NCI-H2171 treated with DMSO at 0.1 percent for 48 hours (cell line): ENCODE results near the gene ZNF544.
"Not testable (repeated sequence)": the region's sequence is repeated elsewhere in the genome, so short reads cannot be mapped to it uniquely, and the experiment has no call there.

ENCODE experiments used
- DNase-seq: peaks from one replicate; lab custom pipeline; 2025; lab: John Stamatoyannopoulos, UW

ZNF544 gene

DNA sequence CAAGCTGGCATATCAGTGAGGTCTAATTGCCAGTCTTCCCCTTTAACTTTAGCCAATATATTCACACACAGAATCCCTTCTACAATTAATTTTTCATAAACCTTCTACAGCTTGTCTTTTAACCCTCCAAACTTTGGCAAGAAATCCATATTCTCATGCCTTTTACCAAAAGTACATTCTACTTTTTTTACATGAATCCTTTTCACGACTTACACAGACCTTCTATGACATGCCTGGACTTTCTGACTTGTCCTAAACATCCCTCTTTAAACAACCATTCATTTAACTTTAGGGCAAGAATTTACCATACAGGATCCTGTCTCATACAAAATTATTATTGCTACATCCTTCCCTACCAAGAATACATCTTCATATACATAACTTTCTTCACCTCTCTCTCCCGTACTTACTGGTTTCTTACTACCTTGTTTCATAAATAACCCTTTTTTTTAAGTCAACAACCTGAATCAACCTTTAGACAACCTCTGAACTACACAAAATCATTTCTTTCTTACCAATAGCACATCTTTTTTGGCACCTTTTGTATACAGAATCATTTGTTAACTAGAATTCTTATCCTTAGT lies 23.5 kb downstream of the ZNF544 start:
- DNase-seq, result peak; percentile 22

DNA sequence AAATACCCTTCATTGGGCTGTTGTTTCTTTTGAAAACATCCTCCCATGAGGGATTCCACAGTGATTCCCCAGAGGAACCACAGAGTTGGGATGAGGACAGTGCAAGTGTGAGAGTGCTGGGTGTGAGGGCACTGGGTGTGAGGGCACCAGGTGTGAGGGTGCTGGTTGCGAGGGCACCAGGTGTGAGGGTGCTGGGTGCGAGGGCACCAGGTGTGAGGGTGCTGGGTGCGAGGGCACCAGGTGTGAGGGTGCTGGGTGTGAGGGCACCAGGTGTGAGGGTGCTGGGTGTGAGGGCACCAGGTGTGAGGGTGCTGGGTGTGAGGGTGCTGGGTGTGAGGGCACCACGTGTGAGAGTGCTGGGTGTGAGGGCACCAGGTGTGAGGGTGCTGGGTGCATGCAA lies 29.5 kb downstream of the ZNF544 start:
- DNase-seq, result not testable (repeated sequence)

DNA sequence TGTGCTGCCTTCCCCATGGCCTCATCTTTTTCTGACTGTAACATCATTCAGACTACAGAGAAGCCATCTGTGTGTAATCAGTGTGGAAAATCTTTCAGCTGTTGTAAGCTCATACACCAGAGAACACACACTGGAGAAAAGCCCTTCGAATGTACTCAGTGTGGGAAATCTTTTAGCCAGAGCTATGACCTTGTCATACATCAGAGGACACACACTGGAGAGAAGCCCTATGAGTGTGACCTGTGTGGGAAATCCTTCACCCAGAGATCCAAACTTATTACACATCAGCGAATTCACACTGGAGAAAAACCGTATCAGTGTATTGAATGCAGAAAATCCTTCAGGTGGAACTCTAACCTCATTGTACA lies 32.9 kb downstream of the ZNF544 start:
- no peak for DNase-seq

DNA sequence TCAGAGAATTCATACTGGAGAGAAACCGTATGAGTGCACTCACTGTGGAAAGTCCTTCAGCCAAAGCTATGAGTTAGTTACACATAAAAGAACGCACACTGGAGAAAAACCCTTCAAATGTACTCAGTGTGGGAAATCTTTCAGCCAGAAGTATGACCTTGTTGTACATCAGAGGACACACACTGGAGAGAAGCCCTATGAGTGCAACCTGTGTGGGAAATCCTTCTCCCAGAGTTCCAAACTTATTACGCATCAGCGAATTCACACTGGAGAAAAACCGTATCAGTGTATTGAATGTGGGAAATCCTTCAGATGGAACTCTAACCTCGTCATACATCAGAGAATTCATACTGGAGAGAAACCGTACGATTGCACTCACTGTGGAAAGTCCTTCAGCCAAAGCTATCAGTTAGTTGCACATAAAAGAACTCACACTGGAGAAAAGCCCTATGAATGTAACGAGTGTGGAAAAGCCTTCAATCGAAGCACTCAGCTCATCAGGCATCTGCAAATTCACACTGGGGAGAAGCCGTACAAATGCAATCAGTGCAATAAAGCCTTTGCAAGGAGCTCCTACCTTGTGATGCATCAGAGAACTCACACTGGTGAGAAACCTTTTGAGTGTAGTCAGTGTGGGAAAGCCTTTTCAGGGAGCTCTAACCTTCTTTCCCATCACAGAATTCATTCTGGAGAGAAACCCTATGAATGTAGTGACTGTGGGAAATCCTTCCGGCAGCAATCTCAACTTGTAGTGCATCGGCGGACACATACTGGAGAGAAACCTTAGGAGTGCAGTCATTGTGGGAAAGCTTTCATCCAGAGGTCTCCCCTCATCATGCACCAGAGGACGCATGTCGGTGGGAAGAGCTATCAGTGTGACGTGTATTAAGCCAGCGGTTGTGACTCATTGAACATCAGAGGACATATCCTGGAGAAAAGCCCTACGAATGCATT lies 33.5 kb downstream of the ZNF544 start:
- DNase-seq, result peak; percentile 5

GRCh38 chr19:58262922-58263296 lies 34.2 kb downstream of the ZNF544 start:
- DNase-seq, result no peak

GRCh38 chr19:58265100-58265499 lies 36.4 kb downstream of the ZNF544 start:
- DNase-seq, result no peak

DNA sequence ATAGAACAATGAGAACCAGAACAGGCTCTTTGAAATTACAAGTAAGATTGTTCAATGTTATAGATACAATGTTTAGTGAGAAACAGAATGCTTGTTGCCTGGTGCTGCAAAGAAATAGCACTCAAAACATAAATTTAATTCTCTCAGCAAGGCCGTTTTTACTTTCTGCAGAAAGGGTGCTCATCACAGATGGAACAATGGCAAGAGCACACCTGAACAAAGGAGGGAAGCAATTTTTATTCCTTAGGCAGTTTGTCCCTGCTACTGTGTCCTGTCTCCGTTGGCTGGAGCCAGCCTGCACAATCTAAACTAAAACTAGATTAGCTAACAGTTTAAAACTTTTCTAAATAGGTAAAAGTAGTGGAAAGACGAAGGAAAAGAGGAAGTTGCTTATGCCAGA lies 39.6 kb downstream of the ZNF544 start:
- DNase-seq, result no peak

DNA sequence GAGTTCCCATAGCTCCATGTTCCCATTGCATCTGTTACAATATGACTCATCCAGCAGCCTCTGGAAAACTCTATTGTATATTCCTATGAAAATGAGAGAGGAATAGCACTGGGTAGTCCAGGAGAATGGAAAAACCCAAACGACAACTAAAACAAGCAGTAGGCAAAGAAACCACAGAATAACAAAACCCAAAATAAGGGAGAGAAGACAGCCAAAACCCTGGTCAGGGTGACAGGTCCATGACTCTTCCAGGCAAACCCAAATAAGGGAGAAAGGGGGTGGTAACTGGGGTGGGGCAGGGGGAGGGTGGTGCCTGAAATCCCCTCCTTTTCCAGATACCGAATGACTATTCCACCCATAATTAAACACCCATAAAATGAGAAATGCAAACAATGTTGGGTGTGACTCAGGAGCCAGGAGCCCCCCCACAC lies 46.1 kb downstream of the ZNF544 start:
- no peak for DNase-seq

DNA sequence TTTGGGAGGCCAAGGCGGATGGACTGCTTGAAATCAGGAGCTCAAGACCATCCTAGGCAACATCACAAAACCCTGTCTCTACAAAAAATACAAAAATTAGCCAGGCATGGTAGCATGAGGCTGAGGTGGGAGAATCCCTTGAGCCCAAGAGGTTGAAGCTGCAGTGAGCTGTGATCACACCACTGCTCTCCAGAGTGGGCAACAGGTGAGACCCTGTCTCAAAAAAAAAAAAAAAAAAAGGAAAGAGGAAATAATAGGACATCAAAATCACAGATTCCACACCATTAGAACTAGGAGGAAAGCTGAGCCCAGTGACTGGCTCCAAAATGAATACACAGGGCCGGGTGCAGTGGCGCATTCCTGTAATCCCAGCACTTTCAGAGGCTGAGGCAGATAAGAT lies 46.9 kb downstream of the ZNF544 start:
- no peak for DNase-seq

GRCh38 chr19:58277197-58277596 lies 48.5 kb downstream of the ZNF544 start:
- DNase-seq, result no peak

GRCh38 chr19:58277748-58278540 lies 49.2 kb downstream of the ZNF544 start:
- DNase-seq, result no peak

DNA sequence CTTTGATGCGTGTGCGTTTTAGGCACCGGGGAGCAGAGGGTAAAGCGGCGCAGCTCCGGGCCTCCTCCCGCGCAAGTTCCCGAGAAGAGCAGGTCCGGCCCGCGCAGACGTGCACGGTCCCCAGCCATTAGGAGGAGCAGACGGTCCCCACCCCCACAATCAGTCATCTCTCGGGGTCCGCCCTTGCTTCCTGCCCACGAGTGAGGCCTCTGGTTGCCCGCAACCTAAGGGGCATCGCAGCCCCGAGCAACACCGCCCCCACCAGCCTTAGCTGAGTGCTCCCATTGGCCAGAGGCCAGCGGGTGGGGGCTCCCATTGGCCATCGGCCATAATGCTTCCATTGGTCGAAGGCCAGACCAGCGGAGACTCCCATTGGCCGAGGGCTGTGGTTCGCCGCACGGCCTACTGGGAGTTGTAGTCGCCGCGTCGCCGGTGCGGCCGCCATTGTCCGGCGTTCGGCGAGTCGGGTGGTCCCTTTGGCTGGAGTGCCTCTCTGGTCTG lies 49.9 kb downstream of the ZNF544 start, which contains the start of gene ZNF8:
Gene ZNF8 (plus strand): TSS at position 415 of the 501 bp plus-strand sequence. CDS start 127 bp downstream, outside the sequence.
- DNase-seq, result peak; percentile 97

DNA sequence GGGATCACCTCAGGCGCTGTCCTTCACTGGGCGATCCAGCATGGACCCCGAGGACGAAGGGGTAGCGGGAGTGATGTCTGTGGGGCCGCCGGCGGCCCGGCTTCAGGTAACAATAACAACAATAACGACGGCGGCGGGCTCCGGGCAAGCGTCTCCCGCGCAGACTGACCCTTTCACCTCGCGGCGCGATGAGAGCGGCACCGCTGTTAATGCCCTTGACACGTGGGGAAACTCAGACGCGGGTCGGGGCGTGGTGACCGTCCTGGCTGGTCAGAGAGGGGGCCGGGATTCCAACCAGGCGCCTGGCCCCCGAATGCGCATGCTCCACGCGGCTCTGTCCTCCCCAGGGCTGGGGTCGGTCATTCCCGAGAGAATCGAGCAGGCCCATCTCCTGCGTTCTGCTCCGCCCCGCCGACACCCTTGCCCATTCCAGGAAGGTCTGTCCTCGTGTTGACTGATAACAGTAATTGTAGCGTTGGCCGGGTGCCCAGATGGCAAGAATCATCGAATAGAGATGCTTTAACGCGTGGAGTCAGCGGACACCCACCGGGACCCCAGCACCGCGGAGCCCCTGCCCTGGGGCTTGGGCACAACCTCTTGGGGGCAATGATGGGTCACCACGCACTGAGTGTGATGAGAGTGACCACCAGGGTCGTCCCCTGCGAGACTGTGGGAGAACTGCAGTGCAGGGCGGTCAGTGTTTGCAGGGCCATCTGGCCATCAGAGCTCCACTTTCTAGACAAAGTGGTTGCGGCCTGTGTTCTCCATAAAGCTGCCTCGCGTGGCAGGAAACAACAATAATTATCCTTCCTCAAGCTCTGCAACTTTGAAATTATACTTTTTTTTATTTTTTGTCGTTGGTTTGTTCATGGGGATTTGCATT lies 50.6 kb downstream of the ZNF544 start:
- peak; percentile 48 for DNase-seq

GRCh38 chr19:58279925-58280316 lies 51.2 kb downstream of the ZNF544 start:
- no peak for DNase-seq

- DNase-seq, result peak; percentile 4
Observed at GRCh38 chr19:58284199-58284598, 55.5 kb downstream of the ZNF544 start.

DNA sequence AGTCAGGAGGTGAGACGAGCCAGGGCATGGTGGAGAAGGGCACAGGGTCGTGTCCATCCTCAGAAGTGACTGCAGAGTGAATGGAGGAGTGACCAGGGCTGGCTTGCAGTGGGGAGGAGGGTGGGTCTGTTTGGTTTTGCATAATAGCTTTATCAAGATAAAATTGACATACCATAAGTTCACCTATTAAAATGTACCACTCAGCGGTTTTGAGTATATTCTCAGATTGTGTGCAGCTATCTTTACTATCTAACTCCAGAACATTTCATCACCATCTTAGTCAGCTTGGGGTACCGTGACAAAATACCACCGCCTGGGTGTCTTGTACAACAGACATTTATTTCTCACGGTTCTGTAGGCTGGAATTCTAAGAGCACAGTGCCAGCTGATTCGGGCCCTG lies 63.2 kb downstream of the ZNF544 start:
- no peak for DNase-seq

DNA sequence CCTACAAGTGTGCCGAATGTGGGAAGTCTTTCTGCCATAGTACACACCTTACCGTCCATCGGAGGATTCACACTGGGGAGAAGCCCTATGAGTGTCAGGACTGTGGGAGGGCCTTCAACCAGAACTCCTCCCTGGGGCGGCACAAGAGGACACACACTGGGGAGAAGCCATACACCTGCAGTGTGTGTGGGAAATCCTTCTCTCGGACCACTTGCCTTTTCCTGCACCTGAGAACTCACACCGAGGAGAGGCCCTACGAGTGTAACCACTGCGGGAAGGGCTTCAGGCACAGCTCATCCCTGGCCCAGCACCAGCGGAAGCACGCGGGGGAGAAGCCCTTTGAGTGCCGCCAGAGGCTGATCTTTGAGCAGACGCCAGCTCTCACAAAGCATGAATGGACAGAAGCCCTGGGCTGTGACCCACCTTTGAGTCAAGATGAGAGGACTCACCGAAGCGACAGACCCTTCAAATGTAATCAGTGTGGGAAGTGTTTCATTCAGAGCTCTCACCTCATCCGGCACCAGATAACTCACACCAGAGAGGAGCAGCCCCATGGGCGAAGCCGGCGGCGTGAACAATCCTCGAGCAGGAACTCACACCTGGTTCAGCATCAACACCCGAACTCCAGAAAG lies 66.1 kb downstream of the ZNF544 start:
- no peak for DNase-seq

GRCh38 chr19:58296104-58296503 lies 67.4 kb downstream of the ZNF544 start:
- no peak for DNase-seq

DNA sequence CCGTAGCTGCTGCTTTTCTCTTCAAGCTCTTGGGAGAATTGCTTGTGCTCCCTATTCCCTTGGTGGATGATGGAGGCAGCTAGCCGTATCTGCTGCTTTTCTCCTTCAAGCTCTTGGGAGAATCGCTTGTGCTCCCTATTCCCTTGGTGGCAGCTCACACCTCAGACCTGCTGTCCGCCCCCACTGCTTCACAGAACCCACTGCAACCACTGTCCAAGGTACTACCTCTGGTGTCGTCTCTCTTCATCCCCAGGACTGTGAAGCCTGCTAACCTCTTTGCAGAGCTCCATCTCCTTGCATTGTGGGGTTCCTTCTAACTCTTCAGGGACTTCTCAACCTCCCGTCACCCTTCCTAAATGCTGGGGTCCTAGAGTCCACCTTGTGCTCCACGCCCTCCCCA lies 71.9 kb downstream of the ZNF544 start:
- no peak for DNase-seq

DNA sequence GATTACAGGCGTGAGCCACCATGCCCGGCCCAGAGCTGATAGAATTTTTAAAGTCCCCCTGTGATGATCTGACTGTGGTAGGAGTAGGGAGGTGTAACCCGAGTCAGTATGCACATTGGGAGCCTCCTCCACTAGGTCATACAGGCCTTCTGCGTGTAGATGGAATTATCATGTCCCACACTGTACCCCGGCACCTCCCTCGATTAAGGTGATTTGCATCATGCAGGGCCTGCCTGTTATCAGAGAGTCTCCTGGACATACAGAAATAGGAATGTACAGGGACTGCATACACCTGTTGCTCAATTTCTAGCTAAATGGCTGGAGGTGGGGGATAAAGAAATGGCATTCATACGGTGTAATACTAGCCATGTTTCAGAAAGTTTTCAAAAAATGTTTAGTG lies 75.5 kb downstream of the ZNF544 start:
- DNase-seq, result no peak

DNA sequence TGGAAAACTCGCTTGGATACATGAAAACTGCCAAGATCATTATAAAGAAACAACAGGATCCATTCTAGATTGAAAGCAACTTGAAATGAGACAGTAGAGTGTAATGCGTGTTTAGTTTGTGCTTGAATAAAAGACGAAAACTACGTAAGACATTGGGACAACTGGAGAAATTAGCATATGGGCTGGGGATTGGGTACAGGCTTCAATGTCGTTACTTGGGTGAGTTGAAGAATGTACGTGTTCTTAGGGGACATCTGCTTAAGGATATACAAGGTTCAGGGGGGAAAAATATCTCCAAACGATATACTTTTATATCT lies 76.0 kb downstream of the ZNF544 start:
- no peak for DNase-seq
